ENCODE data around the gene MST1R.
"Not testable (repeated sequence)": the region's sequence is repeated elsewhere in the genome, so short reads cannot be mapped to it uniquely, and the experiment has no call there.

GRCh38 chr3:49917806-49918590 is 14.3 kb upstream of the MST1R start:
- not testable (repeated sequence) for TF ChIP-seq POLR2A (IDR thresholded peaks at IDR 0.05; ENCODE audit: low read length); GATA1 (IDR thresholded peaks at IDR 0.05; ENCODE audit: low read depth, low read length)

Measured in erythroblast (primary cell).